Measurements from ENCODE around the gene MINAR1. TPM values are rescaled to one million over a fixed set of nuclear protein-coding genes. Genes with fewer than 3 reads are reported as not detected.

Gene MINAR1
- total RNA-seq, 1 experiment from 2014 or later = 0.22 TPM

DNA sequence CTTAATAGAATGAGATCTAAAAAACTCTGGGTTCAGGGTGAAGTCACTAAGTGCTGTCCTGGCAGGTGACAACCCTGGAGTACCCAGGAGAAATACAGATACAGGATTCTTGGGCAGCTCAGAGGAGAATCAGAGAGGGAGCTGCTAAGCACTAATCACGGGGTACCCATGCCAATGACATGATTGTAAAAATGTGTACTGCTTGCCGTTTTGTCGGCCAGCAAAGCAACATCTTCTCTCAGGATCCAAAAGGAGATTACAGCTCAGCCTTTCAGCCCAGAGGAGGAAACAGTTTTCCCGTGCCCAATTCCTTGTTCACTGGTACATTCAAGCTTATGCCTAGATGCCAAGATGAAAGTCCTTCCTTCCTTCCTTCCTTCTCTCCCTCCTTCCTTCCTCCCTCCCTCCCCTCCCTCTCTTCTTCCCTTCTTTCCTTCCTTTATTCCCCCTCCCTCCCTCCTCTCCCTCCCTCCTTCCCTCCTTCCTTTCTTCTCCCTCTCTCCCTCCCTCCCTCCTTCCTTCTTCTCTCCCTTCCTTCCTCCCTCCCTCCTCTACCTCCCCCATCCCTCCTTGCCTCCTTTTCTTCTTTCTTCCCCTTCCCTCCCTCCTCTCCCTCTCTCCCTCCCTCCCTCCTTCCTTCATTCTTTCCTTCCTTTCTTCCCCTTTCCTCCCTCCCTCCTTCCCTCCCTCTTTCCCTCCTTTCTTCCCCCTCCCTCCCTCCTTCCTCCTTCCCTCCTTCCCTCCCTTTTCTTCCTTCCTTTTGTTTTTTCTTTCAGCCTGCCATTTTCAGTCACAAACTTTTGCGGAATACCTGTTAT, 4.1 kb upstream of the MINAR1 start:
- Histone ChIP-seq H3K79me2 (ENCODE audit: low read length) (no peaks in the 10 kb centered on the region), H3K4me2 (ENCODE audit: low read length) (no peak overlapping the region), H3K27me3 (ENCODE audit: low read length) (peaks cover 46% of the 10 kb centered on the region), H3K4me1 (ENCODE audit: insufficient read depth, low read length) (no peaks in the 10 kb centered on the region), H3K27ac (ENCODE audit: low read length) (no peak overlapping the region), H2AFZ (ENCODE audit: low read length) (no peak overlapping the region), H3K4me3 (ENCODE audit: low read length) (no peak overlapping the region), H3K36me3 (ENCODE audit: low read depth, low read length) (no peaks in the 10 kb centered on the region), H3K9me3 (ENCODE audit: low read length) (no peaks in the 10 kb centered on the region), H3F3A (ENCODE audit: low read length, unreplicated experiment) (no peaks in the 10 kb centered on the region), H3K9me2 (replicated peaks; ENCODE audit: low read length) (no peaks in the 10 kb centered on the region), H3K9ac (ENCODE audit: low read length) (no peak overlapping the region), H4K20me1 (ENCODE audit: low read length) (no peaks in the 10 kb centered on the region)
- ATAC-seq (no peak), DNase-seq (no peak)
- intact Hi-C loops (cut with micrococcal nuclease) = no loop called here
- ChIA-PET POLR2A (ENCODE audit: unreplicated experiment) (interaction anchor here (0.6 kb wide), 2 partner anchors 46 to 128 kb away, joined by 3 to 4 read pairs; no protein-coding TSS in a partner anchor), CTCF (no interaction called here)
- no peak for TF ChIP-seq EZH2 (IDR thresholded peaks at IDR 0.05; ENCODE audit: low read length, unreplicated experiment)
- BruUV-seq (replicated peaks) = no TSS peak

DNA sequence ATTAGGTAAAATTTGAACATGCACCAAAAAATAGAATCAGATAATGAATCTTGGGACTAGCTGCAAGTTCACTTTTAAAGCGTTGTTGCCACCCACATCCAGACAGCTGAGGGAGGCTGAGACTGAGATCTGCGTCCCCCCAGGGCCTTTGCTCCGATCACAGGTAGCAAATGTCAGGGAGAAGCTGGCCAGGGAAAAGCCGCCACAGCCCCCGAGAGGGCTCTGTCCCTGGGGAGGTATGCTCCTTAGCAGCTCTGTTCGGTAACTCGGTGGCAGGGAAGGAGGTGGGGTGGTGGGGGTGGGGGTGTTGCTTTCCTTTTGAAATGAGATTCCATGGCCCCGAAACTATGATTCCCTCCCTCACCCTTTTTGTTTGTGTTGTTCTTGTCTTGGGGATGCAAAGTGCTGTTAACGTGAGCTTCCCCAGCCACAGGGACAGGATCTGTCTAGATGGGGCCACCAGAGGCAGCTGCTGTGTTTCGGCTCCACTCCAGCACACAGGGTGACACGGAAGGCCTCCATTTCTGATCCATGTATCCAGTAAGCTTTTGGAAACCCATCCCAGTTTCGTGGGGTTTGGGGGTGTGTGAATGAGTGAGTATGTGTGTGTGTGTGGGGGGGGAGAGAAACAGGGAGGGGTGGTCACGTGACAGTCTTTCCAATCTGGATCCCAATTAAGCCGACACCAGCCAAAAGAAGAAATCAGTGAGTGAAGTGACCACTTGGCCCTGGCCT, 1.1 kb upstream of the MINAR1 start:
- no peak overlapping the region for H3K9ac ChIP-seq (ENCODE audit: low read length)
- TF ChIP-seq EZH2 (IDR thresholded peaks at IDR 0.05; ENCODE audit: low read length, unreplicated experiment) = no peak
- TF ChIP-seq, protein P1, sequence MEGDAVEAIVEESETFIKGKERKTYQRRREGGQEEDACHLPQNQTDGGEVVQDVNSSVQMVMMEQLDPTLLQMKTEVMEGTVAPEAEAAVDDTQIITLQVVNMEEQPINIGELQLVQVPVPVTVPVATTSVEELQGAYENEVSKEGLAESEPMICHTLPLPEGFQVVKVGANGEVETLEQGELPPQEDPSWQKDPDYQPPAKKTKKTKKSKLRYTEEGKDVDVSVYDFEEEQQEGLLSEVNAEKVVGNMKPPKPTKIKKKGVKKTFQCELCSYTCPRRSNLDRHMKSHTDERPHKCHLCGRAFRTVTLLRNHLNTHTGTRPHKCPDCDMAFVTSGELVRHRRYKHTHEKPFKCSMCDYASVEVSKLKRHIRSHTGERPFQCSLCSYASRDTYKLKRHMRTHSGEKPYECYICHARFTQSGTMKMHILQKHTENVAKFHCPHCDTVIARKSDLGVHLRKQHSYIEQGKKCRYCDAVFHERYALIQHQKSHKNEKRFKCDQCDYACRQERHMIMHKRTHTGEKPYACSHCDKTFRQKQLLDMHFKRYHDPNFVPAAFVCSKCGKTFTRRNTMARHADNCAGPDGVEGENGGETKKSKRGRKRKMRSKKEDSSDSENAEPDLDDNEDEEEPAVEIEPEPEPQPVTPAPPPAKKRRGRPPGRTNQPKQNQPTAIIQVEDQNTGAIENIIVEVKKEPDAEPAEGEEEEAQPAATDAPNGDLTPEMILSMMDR (conservative IDR thresholded peaks at IDR 0.05; ENCODE audit: low read depth, low read length) = no peak
- TF ChIP-seq EZH2phosphoT487 (IDR thresholded peaks at IDR 0.05; ENCODE audit: borderline replicate concordance, low read length) = no peak
- POLR2A ChIA-PET (ENCODE audit: unreplicated experiment) = no interaction called here
- 0 out of 2 replicates have a peak overlapping the region, but pooled peaks have one; percentile 28 for H2AFZ ChIP-seq (ENCODE audit: low read length)
- H3K9me3 ChIP-seq (ENCODE audit: low read length) = no peaks in the 10 kb centered on the region
- BruUV-seq (replicated peaks) = no TSS peak
- peaks cover 56% of the 10 kb centered on the region for H3K27me3 ChIP-seq (ENCODE audit: low read length)
- H3K4me1 ChIP-seq (ENCODE audit: insufficient read depth, low read length) = no peaks in the 10 kb centered on the region
- no peak for ATAC-seq
- H3F3A ChIP-seq (ENCODE audit: low read length, unreplicated experiment) = no peaks in the 10 kb centered on the region
- DNase-seq = no peak
- peak overlapping the region; percentile 58; the same call in 1 of the 2 replicates for H3K4me3 ChIP-seq (ENCODE audit: low read length)
- H3K36me3 ChIP-seq (ENCODE audit: low read depth, low read length) = no peaks in the 10 kb centered on the region
- H3K79me2 ChIP-seq (ENCODE audit: low read length) = no peaks in the 10 kb centered on the region
- no peak overlapping the region for H3K27ac ChIP-seq (ENCODE audit: low read length)
- CTCF ChIA-PET = no interaction called here
- H3K9me2 ChIP-seq (replicated peaks; ENCODE audit: low read length) = no peaks in the 10 kb centered on the region
- no peaks in the 10 kb centered on the region for H4K20me1 ChIP-seq (ENCODE audit: low read length)
- intact Hi-C loops (cut with micrococcal nuclease) = no loop called here
- peak overlapping the region; percentile 77 for H3K4me2 ChIP-seq (ENCODE audit: low read length)

DNA sequence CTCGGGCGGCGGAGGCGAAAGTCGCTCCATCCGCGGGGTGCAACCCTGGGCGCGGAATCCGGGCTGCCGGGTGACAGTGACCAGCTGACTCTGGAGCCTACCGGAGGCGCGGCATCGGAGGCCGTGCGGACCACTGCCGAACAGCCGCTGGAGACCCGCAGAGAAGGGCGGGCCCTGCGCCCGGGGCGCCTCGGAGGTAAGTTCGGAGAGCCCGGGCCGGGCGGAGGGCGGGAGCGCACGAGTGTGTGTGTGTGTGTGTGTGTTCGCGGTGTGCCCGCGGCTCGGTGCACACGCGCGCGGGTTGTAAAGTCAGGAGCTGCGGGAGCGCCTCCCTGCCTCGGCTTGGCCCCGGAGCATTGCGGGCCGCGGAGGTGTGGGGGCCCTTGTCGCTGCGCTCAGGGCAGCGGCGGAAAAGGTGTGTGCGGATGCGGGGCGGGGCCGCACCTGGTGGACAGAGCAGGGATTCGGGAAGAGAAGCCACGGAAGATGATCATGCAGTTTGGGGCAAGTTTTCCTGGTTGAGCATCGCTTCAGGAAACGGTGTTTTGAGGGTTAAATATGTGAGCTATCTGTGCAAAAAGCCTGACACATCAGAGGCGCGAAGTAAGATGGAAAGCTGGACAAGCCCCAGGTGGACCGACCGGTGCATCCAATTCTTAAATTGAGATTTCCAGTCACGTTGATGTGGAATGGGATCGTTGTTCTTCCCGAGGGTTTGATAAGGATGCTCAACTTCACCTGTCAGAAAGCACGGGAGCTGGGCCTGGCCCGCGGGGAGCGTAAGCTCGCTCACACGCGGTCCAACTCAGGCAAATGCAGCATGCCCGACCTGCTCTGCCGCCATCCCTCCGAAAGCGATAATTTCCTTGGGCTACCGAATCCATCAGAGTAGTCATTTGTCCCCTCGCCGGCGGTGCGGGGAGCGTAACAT, 474 bp downstream of the MINAR1 start:
- Histone ChIP-seq H3K4me1 (ENCODE audit: insufficient read depth, low read length) (no peaks in the 10 kb centered on the region), H3K4me3 (ENCODE audit: low read length) (peak overlapping the region; percentile 58), H3K27ac (ENCODE audit: low read length) (no peak overlapping the region), H3K9me3 (ENCODE audit: low read length) (no peaks in the 10 kb centered on the region), H3F3A (ENCODE audit: low read length, unreplicated experiment) (no peaks in the 10 kb centered on the region), H3K27me3 (ENCODE audit: low read length) (peaks cover 56% of the 10 kb centered on the region), H3K9me2 (replicated peaks; ENCODE audit: low read length) (no peaks in the 10 kb centered on the region), H3K36me3 (ENCODE audit: low read depth, low read length) (no peaks in the 10 kb centered on the region), H2AFZ (ENCODE audit: low read length) (0 out of 2 replicates have a peak overlapping the region, but pooled peaks have one; percentile 28), H4K20me1 (ENCODE audit: low read length) (no peaks in the 10 kb centered on the region), H3K79me2 (ENCODE audit: low read length) (no peaks in the 10 kb centered on the region), H3K9ac (ENCODE audit: low read length) (no peak overlapping the region), H3K4me2 (ENCODE audit: low read length) (peak overlapping the region; percentile 77)
- DNase-seq (no peak), ATAC-seq (no peak)
- intact Hi-C loops (cut with micrococcal nuclease) = no loop called here
- no TSS peak for BruUV-seq (replicated peaks)
- ChIA-PET CTCF (no interaction called here), POLR2A (ENCODE audit: unreplicated experiment) (no interaction called here)
- peak; percentile 25 for TF ChIP-seq EZH2 (IDR thresholded peaks at IDR 0.05; ENCODE audit: low read length, unreplicated experiment)
- TF ChIP-seq, protein P1 (conservative IDR thresholded peaks at IDR 0.05; ENCODE audit: low read depth, low read length) = no peak; the same call in 1 of the 2 replicates
- TF ChIP-seq EZH2phosphoT487 (IDR thresholded peaks at IDR 0.05; ENCODE audit: borderline replicate concordance, low read length) = no peak

Measured in PC-3 (cell line).